COLO829 (cell line): Measurements from ENCODE around the gene GPR157.
"Not testable (repeated sequence)": the region's sequence is repeated elsewhere in the genome, so short reads cannot be mapped to it uniquely, and the experiment has no call there.

Source experiments
- DNase-seq: peaks from one replicate; pipeline ENCODE4 v3.0.0; 2012; ENCODE audit warnings: low spot score

Gene GPR157

DNA sequence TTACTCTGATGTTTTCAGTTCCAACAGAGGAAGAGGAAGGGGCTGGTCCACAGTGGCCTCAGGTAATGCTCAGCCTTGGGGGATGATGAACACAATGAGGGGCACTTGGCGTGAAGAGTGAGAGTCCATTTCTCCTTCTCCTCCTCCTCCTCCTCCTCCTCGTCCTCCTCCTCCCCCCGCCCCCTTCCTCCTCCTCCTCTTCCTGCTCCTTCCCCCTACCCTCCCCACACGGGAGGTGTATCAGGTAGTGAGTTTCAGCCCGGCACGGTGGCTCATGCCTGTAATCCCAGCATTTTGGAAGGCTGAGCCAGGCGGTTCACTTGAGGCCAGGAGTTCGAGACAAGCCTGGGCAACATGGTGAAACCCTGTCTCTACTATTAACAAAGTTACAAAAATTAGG is 17.3 kb upstream of the GPR157 start:
- no peak for DNase-seq

DNA sequence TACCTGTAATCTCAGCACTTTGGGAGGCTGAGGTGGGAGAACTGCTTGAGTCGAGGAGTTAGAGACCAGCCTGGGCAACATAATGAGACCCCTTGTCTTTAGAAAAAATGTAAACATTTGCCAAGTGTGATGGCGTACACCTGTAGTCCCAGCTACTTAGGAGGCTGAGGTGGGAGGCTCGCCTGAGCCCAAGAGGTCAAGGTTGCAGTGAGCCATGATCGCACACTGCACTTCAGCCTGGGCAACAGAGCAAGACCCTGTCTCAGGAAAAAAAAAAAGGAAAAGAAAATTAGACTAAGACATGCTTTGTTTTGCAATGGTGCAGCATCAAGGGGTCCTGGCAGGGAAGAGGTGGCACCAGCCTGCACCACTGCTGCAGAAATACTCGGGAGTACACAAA is 16.8 kb upstream of the GPR157 start:
- no peak for DNase-seq

- DNase-seq: no peak
Measured at GRCh38 chr1:9145021-9145668, 16.2 kb upstream of the GPR157 start.

DNA sequence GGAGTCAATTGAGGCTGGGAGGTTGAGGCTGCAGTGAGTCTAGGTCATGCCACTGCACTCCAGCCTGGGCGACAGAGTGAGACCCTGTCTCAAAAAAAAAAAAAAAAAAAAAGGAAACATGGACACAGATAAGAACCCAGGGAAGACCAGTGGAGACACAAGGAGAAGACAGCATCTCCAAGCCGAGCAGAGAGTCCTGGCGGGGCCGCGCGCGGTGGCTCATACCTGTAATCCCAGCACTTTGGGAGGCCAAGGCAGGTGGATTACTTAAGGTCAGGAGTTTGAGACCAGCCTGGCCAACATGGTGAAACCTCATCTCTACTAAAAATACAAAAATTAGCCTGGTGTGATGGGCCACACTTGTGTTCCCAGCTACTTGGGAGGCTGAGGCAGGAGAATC is 15.6 kb upstream of the GPR157 start:
- not testable (repeated sequence) for DNase-seq

DNA sequence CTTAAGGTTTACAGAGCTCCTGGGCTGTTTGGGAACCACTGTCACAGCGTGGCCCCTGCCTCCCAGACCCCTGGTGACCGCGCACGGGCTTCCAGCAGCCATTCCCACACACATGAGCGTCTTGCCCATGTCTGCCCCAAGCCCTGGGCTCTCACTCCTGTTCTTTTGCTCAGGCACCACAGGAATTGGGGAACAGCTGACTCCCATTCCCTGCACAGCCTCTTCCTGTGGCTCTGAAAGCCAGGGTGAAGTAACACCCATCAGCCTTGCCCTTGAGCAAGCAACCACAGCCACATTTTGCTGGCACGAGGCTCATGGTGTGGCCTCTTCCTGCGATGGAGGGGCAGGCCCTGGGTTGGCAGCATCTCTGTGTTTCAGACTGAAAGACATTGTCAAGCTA is 14.3 kb upstream of the GPR157 start:
- DNase-seq: no peak

GRCh38 chr1:9139930-9140329 is 11.0 kb upstream of the GPR157 start:
- no peak for DNase-seq

DNA sequence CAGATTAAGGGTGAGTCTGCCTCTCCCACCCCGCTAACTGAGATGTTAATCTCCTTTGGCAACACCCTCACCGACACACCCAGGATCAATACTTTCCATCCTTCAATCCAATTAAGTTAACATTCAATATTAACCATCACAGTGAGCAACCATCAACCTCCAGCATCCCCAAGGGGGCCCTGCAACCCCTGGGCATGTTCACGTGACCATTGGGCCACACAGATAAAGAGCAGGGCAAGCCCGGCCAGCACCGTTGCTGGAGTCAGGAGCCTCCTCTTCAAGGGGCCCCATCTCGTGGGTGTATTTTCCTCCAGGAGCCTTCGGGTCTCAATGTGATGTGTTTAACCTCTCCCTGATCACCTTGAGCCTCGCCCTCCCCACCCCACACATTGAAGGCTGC is 8.0 kb upstream of the GPR157 start:
- DNase-seq: no peak

- no peak for DNase-seq
Measured at GRCh38 chr1:9135073-9135836, 6.4 kb upstream of the GPR157 start.

DNA sequence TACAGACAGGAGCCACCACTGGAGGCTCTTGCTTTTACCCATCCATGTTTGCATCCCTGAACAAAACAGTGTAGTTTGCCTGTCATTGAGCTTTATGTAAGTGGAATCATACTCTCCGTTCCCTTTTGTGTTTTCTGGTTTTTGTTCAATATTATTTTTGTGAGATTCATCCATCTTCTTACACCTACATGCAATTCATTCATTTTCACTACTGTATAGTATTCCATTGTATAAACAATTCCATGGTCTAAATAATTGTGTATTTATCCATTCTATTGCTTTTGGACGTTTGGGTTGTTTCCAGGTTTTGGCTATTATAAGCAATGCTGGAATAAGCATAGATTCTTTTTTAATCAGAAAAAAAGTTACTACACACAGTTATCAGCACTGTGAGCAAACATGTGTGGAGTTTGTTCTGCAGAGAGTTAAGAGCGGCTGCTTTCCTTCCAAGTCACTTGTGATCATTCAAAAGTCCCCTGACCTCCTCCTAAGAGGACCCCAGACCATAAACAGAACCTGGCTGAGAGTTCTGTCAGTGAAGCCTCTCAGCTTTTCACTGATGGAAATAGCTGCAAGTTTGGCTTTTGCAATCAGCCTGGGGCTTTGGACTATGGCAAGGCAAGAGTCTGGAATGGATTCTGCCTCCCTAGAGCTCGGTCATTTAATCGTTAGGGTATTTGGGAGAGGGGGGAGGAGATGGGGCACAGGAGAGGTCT is 5.1 kb upstream of the GPR157 start:
- no peak for DNase-seq

- DNase-seq: peak; percentile 88
Measured at GRCh38 chr1:9129266-9130041, 552 bp upstream of the GPR157 start.

- no peak for DNase-seq
Measured at GRCh38 chr1:9128166-9128519, 759 bp downstream of the GPR157 start.

DNA sequence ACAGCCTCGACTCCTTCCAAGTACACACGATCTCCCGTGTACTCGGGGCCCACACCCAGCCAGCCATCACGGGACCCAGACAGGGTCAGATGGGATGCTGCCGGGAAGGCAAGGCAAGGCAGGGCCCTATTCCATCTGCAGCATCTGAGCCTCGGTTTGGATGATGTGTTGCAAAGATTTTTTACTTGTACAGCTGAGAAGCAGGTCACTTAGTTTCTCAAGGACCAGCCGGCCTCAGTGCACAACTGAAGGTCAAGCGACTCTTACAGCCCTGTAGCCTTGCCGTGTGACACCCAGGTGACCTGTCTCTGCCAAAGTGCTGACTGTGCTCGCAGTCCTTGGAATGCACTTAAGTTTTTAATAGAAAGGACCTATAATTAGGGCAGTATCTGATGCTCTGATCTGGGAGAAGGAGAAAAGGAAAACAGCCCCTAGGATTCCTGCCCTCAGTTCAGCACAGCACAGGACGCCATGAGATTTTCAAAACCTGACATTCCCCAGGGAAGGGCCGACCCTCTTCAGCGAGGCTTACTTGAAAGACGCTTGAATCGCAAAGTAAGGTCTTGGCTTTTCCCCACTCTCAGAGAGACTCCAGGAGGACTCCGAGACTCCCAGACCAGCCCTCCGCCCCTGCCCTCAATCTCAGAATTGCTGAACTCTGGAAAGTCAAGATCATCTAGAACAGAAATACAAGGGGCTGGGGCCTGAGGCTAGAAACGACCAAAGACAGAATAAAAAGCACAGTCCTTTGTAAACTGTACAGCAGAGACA is 1.3 kb downstream of the GPR157 start:
- no peak for DNase-seq

GRCh38 chr1:9126511-9126910 is 2.4 kb downstream of the GPR157 start:
- DNase-seq: no peak

DNA sequence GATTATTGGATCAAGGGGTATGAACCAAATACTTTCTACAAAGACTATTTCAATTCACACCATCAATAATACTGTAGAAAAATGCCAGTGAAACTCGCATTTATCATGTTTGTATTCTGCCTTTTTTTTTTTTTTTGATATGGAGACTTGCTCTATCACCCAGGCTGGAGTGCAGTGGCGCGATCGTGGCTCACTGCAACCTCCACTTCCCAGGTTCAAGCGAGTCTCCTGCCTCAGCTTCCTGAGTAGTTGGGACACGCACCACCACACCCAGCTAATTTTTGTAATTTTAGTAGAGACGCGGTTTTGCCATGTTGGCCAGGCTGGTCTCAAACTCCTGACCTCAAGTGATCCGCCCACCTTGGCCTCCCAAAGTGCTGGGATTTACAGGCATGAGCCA is 3.1 kb downstream of the GPR157 start:
- not testable (repeated sequence) for DNase-seq

- DNase-seq: no peak
Measured at GRCh38 chr1:9125325-9125724, 3.6 kb downstream of the GPR157 start.

DNA sequence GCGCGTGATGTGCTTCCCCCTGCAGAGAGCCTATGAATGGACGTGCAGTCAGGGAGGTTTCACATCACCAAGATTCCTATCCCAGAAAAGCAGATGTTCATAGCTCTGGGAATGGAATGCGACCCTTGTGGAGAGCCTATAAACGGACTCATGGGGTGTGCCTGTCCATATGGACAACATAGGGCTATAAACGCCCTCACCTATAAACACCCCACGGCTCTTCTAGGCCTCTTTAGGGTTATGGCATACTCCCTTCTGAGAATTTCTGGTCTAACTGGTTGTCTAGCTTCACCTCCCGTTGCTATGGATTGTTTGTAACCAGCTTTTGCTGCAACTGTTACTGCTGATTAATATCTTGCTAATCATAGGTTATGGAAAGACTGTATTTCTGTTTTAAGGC is 4.5 kb downstream of the GPR157 start:
- DNase-seq: not testable (repeated sequence)

GRCh38 chr1:9123665-9124064 is 5.2 kb downstream of the GPR157 start:
- DNase-seq: not testable (repeated sequence)

DNA sequence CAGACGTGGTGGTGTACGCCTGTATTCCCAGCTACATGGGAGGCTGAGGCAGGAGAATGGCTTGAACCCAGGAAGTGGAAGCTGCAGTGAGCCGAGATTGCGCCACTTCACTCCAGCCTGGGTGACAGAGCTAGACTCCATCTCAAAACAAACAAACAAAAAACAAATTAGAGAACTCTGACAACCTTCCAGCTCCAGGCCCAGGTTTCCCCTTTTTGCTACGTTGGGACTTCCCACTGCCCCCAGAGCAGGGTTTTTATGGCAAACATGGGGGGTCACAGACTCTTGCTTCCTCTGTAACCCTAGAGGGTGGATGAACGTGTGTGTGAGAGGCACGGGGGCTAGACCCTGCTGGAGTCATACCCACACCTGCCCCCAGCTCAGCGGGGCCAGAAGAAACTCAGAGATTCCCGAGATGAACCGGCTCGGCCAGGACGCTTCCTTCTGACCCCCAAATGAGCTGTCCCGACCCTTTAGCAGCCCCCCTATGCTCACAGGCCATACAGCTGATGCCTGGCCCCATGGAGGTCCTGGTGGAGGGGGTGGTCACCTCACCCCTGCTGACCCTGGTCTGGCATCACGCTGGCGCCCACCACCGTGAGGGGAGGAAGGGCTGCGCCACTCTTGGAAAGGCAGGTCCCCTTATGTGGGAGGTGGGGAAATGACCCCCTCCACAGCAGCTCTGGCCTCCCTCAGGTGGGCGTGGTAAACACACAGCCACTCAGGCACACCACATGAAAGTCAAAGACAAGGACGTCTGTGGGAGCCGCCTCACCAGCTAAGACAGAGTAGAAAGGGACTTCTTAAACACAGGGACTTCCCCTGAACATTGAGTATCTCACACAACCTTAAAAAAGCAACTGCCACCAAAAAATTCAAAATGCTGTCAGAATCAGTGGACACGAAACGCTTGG is 7.1 kb downstream of the GPR157 start:
- DNase-seq: no peak

DNA sequence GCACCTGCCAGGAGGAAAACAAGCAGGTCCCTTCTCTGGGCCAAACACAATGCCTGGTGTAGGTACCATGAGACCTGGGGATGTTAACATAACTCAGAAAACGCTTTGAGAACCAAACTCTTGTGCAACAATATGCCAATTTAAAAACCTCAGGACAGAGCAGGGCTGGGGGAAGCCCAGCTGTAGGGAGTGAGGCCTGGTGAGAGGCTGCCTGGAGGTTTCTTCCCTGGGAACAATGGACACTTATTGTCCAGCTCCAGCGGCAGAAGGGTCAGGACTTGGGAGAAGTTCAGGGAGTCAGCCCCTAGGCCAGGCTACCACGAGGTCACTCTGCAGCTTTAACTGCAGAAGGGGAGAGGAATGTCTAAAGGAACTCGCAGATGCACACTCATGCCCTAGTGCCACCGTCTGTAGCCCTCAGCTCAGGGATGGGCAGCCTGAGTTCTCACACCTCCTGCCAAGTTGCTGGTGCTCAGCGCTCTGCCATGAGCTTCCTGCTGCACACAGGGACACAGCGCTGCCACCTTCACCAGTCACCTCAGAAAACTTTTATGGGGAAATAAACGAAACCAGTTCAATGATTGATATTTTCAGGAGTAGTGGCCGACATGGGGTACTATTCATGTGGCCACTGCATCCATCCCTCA is 8.5 kb downstream of the GPR157 start:
- DNase-seq: peak; percentile 28

GRCh38 chr1:9119745-9120144 is 9.2 kb downstream of the GPR157 start:
- no peak for DNase-seq
